T1000 (cell line): Measurements from ENCODE around the gene HAP1.

ENCODE experiments used
- DNase-seq: peaks from one replicate; lab custom pipeline; 2025; ENCODE audit warnings: mixed read lengths; lab: John Stamatoyannopoulos, UW

HAP1 gene

DNA sequence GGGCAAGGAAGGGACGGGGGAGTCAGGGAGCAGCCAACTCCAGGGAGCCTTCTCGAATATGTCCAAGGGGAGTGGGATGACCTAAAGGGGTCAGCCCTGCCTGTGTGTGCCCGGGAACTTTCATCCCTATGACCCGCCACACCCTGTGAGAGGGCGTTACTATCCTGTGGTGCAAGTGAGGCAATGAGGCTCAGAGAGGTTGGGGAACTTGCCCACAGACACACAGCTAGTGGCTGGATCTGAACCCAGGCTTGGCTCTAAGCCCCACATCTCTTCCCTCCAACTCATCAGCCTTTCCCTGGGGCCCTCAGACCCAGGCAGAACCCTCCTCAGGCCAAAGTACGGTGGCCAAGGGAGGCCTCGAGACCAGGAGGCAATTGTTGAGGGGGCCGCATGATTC lies 28.9 kb upstream of the HAP1 start:
- no peak for DNase-seq

DNA sequence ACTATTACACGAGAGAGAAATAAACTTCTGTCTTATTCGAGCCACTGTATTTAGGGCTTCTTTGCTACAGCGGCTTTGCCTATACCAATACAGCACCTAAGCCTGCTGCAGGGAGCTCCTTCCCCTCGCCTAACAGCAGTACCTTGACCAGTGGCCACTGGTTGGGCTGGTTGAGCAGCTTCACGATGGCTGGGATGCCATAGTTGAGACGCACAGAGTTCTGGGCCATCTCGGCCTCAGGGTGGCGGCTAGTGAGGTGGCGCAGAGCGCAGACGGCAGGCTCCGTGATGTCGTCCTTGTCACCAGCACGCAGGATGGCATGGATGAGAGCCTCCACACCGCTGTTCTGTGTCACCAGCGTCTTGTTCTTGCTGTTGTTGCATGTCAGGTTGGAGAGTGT lies 28.4 kb upstream of the HAP1 start:
- DNase-seq = no peak

DNA sequence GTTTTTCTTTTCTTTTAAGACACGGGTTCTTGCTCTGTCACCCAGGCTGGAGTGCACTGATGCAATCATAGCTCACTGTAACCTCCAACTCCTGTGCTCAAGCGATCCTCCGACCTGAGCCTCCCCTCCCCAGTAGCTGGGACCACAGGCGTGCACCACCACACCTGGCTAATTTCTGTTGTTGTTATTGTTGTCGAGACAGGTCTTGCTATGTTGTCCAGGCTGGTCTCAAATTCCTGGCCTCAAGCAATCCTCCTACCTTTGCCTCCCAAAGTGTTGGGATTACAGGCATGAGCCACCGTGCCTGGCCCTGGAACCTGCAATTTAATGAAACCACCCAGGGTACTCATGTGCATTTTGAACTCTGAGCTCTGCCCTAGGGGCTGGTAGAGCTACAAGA lies 27.9 kb upstream of the HAP1 start:
- DNase-seq = no peak

DNA sequence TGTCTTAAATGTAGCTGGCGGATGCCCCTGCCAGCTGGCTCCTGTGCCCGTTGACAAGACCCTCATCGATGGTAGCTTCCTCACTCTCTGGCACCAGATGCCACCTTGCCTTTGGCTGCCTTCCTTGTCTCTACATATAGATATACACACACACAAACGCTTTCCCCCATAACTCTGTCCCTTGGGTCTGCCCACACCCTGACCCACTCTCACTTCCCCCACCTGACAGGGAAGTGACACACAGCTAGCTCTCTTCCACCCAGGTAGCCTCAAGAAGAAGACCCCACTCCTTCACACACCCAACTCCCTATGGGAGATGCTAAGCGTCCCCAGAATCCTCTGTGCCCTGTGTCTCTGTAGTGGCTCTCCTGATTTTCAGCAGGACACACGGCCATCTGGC lies 26.4 kb upstream of the HAP1 start:
- DNase-seq = no peak

- DNase-seq = no peak
These were observed 24.2 kb upstream of the HAP1 start for GRCh38 chr17:41758601-41759000.

- no peak for DNase-seq
These were observed 19.6 kb upstream of the HAP1 start for GRCh38 chr17:41754066-41754465.

- no peak for DNase-seq
These were observed 16.8 kb upstream of the HAP1 start for GRCh38 chr17:41751288-41751687.

DNA sequence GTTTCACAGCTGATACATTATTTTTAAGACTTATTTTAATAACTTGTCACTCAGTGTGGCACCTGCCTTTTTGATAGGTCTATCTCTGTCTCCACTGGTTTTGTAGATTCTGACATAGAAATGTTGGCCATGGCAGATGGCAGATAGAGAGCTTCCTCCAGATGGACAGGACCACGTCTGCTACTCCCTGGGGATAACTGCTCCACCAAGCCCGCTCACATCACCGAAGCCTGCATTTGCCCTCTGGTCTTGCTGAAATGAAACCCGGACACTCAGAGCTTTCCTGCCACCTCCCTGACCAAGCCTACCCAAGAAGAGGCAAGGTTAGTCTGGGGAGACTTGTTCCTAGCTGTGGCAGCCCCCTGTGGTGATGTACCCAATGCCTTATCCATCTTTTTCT lies 16.4 kb upstream of the HAP1 start:
- DNase-seq = no peak

- no peak for DNase-seq
These were observed 13.8 kb upstream of the HAP1 start for GRCh38 chr17:41748275-41748674.

- no peak for DNase-seq
These were observed 7.3 kb upstream of the HAP1 start for GRCh38 chr17:41741709-41742108.

- DNase-seq = no peak
These were observed 6.1 kb upstream of the HAP1 start for GRCh38 chr17:41740506-41740905.

DNA sequence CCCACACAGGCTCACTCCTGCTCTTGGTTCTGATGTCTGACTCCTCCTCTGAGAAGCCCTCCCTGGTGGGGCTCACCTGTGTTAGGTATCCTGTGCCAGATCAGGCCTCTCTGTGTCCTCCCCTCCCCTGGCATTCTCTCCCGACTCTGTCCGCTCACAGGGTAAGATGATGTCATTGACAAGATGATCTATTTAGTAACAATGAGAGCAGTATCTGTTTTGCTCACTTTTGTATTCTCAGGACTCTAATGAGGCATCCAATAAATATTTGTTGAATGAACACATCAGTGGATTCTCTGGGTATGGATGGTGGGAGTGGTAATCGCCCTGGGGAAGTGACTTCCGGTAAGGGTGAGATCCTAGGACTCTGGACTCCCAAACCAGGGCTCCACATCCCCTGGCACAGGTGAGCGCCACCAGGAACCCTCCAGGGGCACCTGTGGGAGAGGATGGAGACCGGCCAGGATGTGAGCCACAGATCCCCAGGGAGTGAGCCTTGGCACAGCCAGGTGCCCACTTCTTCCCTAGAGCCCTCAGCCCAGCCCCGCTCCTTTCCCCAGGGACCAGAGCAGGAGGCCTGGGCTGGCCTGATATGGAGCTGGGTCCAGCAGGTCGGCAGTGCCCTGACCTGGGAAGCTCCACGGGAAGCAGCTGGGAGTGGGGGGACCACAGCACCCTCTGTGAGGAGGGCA lies 5.4 kb upstream of the HAP1 start:
- peak; percentile 44 for DNase-seq

DNA sequence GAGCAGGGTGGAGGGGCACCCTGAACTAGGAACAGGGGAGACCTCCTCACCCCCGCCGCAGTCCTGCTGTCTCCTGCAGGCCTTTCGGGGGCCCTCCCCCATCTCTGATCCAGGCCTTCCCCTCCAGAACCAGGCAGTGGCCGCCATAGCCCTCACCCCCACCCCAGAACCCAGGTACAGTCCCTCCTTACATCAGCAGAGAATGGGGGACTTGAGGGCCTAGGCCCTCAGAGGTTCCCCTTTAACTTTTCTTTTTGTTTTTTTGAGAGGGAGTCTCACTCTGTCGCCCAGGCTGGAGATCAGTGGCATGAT lies 4.3 kb upstream of the HAP1 start:
- no peak for DNase-seq

DNA sequence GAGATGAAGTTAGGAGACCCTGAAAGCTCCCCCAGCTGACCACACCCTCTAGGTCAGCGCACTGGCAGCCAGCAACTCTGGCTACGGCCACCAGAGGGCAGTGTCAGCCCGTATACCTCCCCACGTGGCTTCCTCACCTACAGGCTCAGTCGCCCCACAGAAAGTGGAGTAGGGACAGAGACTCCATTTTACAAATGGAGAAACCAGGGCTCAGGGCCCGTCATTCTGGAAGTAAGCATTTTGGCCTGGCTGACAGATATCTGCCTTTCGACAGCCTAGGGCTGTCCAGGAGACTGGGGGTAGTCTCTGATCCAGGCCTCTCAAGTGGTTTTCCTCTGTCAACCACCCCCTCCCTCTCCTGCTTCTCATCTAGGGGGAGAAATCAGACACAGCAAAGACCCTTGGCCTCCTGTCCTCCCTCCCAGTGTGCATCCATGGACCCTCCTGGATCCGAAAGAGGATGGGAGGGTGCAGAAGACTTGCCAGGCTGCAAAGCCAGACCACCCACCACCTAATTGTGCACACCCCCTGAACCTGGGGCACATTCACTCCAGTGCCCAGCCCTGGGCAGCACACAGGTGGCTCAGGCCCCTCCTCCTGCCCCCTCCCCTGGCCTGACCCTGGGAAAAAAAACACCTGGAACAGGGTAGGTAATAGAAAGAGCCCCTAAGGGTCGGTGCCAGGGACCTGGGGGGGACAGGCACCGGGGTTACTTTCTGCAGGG lies 3.8 kb upstream of the HAP1 start:
- peak; percentile 75 for DNase-seq

DNA sequence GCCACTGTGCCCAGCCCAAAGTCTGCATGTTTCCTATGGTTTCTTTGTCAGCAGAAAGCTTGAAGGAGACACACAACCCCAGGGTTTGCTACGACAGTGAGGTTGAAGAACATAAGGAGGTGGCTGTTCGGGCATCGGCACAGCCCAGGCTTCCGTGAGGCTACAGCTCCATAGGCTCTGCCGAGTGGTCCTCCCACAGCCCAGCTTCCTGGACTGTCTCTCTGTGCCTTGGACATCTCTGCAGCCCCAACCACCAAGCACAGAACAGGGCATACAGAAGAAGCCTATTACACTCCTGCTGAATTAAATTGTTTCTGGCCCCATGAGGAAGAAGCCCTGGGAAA lies 3.2 kb upstream of the HAP1 start:
- DNase-seq = no peak

GRCh38 chr17:41736983-41737679 lies 2.7 kb upstream of the HAP1 start:
- DNase-seq = no peak

DNA sequence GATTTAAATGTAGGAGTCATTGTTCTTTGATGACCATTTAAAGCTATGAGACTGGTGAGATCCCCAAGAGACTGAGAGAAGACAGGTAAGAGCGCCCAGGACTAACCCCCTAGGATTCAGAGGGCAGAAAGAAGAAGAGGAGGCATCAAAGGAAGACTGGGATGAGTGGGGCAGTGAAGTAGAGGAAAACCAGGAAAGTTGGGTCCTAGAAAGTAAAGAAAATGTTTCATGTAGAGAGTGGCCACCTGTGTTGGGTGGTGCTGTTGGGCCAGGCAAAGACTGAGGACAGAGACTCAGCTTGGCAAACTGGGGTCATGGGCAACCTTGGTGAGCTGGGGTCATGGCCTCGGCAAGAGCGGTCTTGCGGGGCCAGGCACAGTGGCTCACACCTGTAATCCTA lies 1.3 kb upstream of the HAP1 start:
- no peak for DNase-seq

DNA sequence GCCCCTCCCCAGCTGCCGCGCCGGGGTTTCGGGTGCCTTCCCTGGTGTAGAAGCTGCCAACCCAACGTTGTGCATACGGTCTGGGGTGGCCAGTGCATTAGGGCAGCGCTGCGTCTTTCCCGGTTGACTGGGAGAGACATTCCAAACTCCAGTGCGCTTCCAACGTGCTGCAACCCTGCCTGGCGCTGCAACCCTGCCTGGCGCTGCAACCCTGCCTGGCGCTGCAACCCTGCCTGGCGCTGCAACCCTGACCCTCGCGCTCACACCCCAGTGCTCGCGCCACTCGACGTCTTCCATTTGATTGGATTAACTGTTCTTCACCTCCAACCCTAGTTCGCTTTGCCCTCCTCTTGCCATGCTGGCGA lies 488 bp upstream of the HAP1 start:
- no peak for DNase-seq

- DNase-seq = no peak
These were observed 900 bp downstream of the HAP1 start for GRCh38 chr17:41733348-41734138.

GRCh38 chr17:41731836-41732235 lies 2.6 kb downstream of the HAP1 start:
- no peak for DNase-seq

DNA sequence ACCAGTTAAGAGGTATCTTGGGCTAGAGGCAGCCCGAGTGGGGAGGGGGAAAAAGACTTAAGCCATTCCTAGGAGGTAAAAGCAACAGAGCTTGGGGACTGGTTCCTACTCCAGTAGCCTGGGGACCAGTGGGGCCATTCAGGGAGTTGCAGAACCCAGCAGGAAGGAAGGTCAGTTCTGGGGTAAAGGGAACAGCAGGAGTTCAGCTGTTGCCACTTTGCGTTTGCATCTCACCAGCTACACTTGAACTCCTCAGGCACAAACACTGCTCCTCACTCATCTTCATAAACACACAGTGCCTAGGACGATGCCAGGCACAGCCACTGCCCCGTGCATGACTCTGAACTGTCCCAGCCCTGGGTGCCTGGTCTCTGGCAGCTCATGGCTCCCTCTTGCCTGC lies 4.0 kb downstream of the HAP1 start:
- DNase-seq = no peak

DNA sequence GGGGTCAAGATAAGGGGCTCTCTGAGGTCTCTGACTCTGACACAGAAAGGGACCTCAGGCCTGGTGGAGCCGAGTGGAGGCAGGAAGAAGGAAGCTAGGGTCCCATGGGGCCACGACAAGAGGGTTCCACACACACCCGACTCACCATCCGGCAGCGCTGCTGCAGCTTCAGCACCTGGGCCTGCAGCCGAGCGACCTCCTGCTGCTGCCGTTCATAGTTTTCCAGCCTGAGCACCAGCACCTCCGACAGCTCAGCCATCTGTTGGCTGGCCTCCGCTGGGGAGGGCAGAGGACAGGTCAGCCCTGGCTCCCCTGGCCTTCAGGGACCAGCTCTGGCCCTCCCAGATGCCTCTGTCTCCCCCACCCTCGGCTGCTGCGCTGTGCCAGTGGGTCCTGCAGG lies 6.4 kb downstream of the HAP1 start:
- no peak for DNase-seq

DNA sequence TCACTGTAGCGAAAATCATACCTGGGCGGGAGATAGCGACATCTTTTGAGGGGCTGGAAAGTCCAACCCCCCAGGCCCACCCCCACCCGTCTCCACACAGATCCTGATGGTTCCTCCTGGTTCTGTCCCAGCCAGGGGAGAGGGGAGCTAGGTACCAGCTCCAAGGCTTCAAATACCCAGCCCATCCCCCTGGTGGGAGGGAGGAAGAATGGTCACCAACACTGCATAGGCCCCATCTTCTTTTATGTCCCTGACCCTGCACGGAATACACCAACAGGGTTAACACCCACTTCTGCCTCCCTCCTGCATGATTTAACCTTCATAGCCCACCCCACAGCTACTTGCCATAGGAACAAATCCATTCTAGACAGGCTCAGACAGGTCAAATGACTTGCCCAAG lies 9.3 kb downstream of the HAP1 start:
- DNase-seq = no peak
